ENCODE data around the gene CHST2.

DNA sequence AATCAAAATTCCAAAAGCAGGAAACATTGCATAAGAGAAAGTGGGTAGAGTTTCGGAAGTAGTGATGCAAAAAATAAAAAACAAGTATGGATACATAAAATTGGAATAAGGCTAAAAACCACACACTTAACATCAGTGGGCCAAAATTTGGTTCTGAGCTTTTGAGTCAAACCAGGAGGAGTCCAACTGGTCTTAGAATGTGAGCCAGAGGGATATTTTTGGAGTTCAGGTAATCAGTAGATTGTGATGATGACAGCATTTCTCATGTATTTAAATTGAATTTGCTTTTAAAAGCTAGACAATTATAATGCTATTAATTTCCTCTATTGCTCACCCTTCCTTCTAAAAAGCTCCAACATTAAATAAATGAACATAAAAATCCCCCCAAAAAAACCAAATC, 38.2 kb upstream of the CHST2 start:
- TF ChIP-seq EZH2 (IDR thresholded peaks at IDR 0.05; ENCODE audit: borderline replicate concordance, low read depth, low read length, severe bottlenecking) (no peak), CTCF (IDR thresholded peaks at IDR 0.05; ENCODE audit: borderline replicate concordance, extremely low read depth, low read length, poor library complexity, severe bottlenecking) (no peak)

Measured in DND-41 (cell line).